Transverse colon (tissue), 4 donors: Measurements from ENCODE around the gene FMNL1. TPM values are rescaled to one million over a fixed set of nuclear protein-coding genes. Genes with fewer than 3 reads are reported as not detected.
"Not testable (repeated sequence)": the region's sequence is repeated elsewhere in the genome, so short reads cannot be mapped to it uniquely, and the experiment has no call there.

Source experiments
- DNase-seq: peaks from one replicate; pipeline ENCODE4 v3.0.0-alpha.2; 2019
- H3K27ac ChIP-seq, 4 donors: fragments of 200-600 bp; sonication (generic); 2 replicates each; pipeline ENCODE4 v1.5.1; 2016 to 2018; ENCODE audit warnings: inconsistent platforms in 4 of 4
- H3K27me3 ChIP-seq: fragments of 200-600 bp; sonication (generic); 2 replicates; pipeline ENCODE4 v1.5.1; 2017; ENCODE audit warnings: inconsistent platforms
- H3K36me3 ChIP-seq, 4 donors: fragments of 200-600 bp; sonication (generic); 2 replicates each; pipeline ENCODE4 v1.5.1; 2017 to 2019; ENCODE audit warnings: inconsistent platforms in 4 of 4
- H3K4me1 ChIP-seq, 4 donors: fragments of 200-600 bp; sonication (generic); 2 replicates each; pipeline ENCODE4 v1.5.1; 2017 to 2020; ENCODE audit warnings: inconsistent platforms in 4 of 4
- H3K4me3 ChIP-seq, 4 donors: fragments of 200-600 bp; sonication (generic); 1 replicate in 1 of 4; 2 replicates in 3 of 4; pipeline versions ENCODE4 v1.5.1 to v1.6.1; 2017 to 2019; ENCODE audit warnings: inconsistent platforms in 4 of 4
- H3K9me3 ChIP-seq, 2 donors: fragments of 200-600 bp; sonication (generic); 2 replicates each; pipeline ENCODE4 v1.5.1; 2017 to 2019; ENCODE audit warnings: inconsistent platforms in 2 of 2
- EP300 ChIP-seq: sonication (generic); formaldehyde crosslinking; IDR thresholded peaks from one replicate; pipeline ENCODE4 v1.6.1; 2017; ENCODE audit warnings: antibody characterized with exemption, low read depth
- POLR2A ChIP-seq: fragments of 450-650 bp; IDR thresholded peaks from one replicate; pipeline ENCODE4 v1.6.1; 2016; ENCODE audit warnings: antibody characterized with exemption, mild to moderate bottlenecking, moderate library complexity
- POLR2AphosphoS5 ChIP-seq, 3 donors: sonication (generic); formaldehyde crosslinking; IDR thresholded peaks; one replicate each; pipeline ENCODE4 v1.6.1; 2016; ENCODE audit warnings: antibody characterized with exemption in 3 of 3
- WGBS, 2 donors: methylation state at CpG; one replicate each; pipeline ENCODE4 v1.1.5; 2018; ENCODE audit warnings: low coverage in 1 of 2; 5-methylcytosine and 5-hydroxymethylcytosine counted together
- in situ Hi-C, 4 donors: fragments of 200-750 bp; cut with MboI; loops; one replicate each; pipeline versions ENCODE4 v1.15.0 to v1.15.1; 2017; ENCODE audit warnings: low sequenced_read_pairs in 3 of 4, low pct_ligation_motif_present in 1 of 4, low pct_unique_long_range_greater_than_20kb in 1 of 4
- intact Hi-C: fragments of 100-400 bp; cut with DNase I; formaldehyde crosslinking; loops from one replicate; pipeline ENCODE4 v1.15.1; 2023; ENCODE audit warnings: low total_unique reads
- total RNA-seq, 4 donors: library from RNA; depleted of rRNA; stranded (reverse); fragments of >200 nt; gene quantifications; one replicate each; pipeline ENCODE4 v1.1.0, GENCODE V29; 2016
- TF ChIP-seq, protein P1 (sequence below), 5 experiments: fragments of 200-600 bp in 3 of 5; fragments of 450-650 bp in 2 of 5; sonication (generic) in 3 of 5; IDR thresholded peaks; 1 replicate in 2 of 5; 2 replicates in 3 of 5; pipeline ENCODE4 v1.5.1; 2016 to 2017; ENCODE audit warnings: antibody characterized with exemption in 5 of 5, inconsistent platforms in 3 of 5, mild to moderate bottlenecking in 2 of 5, moderate library complexity in 1 of 5

Gene FMNL1
- total RNA-seq, 4 donors from 2014 or later, result 1.2 to 17.5 (median 10.6) TPM

- Histone ChIP-seq H3K27me3 (no peaks in the 10 kb centered on the region), H3K27ac (peak overlapping the region; percentile 83 to 96 (median 90)), H3K4me1 (peaks cover 8 to 26% (median 21%) of the 10 kb centered on the region in 4 donors), H3K9me3 (no peaks in the 10 kb centered on the region), H3K36me3 (no peaks in the 10 kb centered on the region), H3K4me3 (peak overlapping the region; percentile 10 to 65 (median 54))
- intact Hi-C loops (loop anchor here (2.0 kb wide), 1 partner anchor 28 kb away; the partner anchor contains the start of gene FMNL1), in situ Hi-C loops (no loop called here)
- 33% methylated on average over 18 of the region's 39 CpGs; no CpG with 5 or more reads in 1 of the 2 donors for WGBS, 2 donors
- peak; percentile 83 for DNase-seq
- TF ChIP-seq, protein P1, sequence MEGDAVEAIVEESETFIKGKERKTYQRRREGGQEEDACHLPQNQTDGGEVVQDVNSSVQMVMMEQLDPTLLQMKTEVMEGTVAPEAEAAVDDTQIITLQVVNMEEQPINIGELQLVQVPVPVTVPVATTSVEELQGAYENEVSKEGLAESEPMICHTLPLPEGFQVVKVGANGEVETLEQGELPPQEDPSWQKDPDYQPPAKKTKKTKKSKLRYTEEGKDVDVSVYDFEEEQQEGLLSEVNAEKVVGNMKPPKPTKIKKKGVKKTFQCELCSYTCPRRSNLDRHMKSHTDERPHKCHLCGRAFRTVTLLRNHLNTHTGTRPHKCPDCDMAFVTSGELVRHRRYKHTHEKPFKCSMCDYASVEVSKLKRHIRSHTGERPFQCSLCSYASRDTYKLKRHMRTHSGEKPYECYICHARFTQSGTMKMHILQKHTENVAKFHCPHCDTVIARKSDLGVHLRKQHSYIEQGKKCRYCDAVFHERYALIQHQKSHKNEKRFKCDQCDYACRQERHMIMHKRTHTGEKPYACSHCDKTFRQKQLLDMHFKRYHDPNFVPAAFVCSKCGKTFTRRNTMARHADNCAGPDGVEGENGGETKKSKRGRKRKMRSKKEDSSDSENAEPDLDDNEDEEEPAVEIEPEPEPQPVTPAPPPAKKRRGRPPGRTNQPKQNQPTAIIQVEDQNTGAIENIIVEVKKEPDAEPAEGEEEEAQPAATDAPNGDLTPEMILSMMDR (IDR thresholded peaks at IDR 0.05), result no peak
- no peak for TF ChIP-seq POLR2AphosphoS5 (IDR thresholded peaks at IDR 0.05)
- peak; percentile 53 for TF ChIP-seq POLR2A
- TF ChIP-seq EP300, result no peak
Measured at GRCh38 chr17:45248132-45248957, 26.7 kb downstream of the FMNL1 start.

DNA sequence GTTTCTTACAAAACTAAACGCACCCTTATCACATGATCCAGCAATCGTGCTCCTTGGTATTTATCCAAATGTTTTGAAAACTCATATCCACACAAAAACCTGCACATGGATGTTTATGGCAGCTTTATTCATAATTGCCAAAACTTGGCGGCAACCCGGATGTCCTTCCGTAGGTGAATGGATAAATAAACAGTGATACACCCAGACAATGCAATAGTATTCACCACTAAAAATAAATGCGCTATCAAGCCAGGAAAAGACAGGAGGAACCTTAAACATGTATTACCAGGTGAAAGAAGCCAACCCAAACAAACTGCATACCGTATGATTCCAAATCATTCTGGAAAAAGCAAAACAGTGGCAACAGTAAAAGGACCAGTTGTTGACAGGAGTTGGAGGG lies 30.2 kb downstream of the FMNL1 start:
- intact Hi-C loops (no loop called here), in situ Hi-C loops (no loop called here)
- 37 to 53% methylated on average over 7 of the region's 7 CpGs for WGBS, 2 donors
- Histone ChIP-seq H3K4me1 (peaks cover 2 to 19% (median 12%) of the 10 kb centered on the region in 4 donors), H3K27me3 (no peaks in the 10 kb centered on the region), H3K27ac (peak overlapping the region; percentile 48 to 64 (median 55)), H3K9me3 (no peaks in the 10 kb centered on the region), H3K36me3 (no peaks in the 10 kb centered on the region), H3K4me3 (no peak overlapping the region)
- no peak for DNase-seq
- TF ChIP-seq, protein P1 (IDR thresholded peaks at IDR 0.05), result no peak
- no peak for TF ChIP-seq EP300
- no peak for TF ChIP-seq POLR2A
- no peak for TF ChIP-seq POLR2AphosphoS5 (IDR thresholded peaks at IDR 0.05)

- peak overlapping the region in 3 of 4 donors; percentile 2 to 56 (median 24) for H3K27ac ChIP-seq
- H3K9me3 ChIP-seq, DNase-seq, H3K36me3 ChIP-seq, H3K27me3 ChIP-seq, in situ Hi-C loops, intact Hi-C loops, H3K4me3 ChIP-seq: not testable (repeated sequence)
- peaks cover 0 to 11% (median 7%) of the 10 kb centered on the region in 4 donors for H3K4me1 ChIP-seq
- 88 to 94% methylated on average over 3 to 7 of the region's 7 CpGs for WGBS, 2 donors
Measured at GRCh38 chr17:45253237-45253636, 31.6 kb downstream of the FMNL1 start.

GRCh38 chr17:45253879-45254278 lies 32.2 kb downstream of the FMNL1 start:
- Histone ChIP-seq H3K36me3 (no peaks in the 10 kb centered on the region), H3K27me3 (no peaks in the 10 kb centered on the region), H3K4me1 (peaks cover 0 to 11% (median 4%) of the 10 kb centered on the region in 4 donors), H3K9me3 (no peaks in the 10 kb centered on the region), H3K27ac (no peak overlapping the region), H3K4me3 (no peak overlapping the region)
- in situ Hi-C loops (no loop called here), intact Hi-C loops (no loop called here)
- TF ChIP-seq POLR2AphosphoS5 (IDR thresholded peaks at IDR 0.05), result no peak
- TF ChIP-seq POLR2A, result no peak
- TF ChIP-seq EP300, result no peak
- TF ChIP-seq, protein P1 (IDR thresholded peaks at IDR 0.05), result no peak
- WGBS, 2 donors, result 99% methylated on average over 4 of the region's 4 CpGs; no CpG with 5 or more reads in 1 of the 2 donors
- no peak for DNase-seq
